DMS 273 treated with DMSO at 0.1 percent for 48 hours (cell line): Measurements from ENCODE around the gene ZDHHC18.

Experiments
- DNase-seq: peaks from one replicate; lab custom pipeline; 2025; lab: John Stamatoyannopoulos, UW

ZDHHC18 gene

DNA sequence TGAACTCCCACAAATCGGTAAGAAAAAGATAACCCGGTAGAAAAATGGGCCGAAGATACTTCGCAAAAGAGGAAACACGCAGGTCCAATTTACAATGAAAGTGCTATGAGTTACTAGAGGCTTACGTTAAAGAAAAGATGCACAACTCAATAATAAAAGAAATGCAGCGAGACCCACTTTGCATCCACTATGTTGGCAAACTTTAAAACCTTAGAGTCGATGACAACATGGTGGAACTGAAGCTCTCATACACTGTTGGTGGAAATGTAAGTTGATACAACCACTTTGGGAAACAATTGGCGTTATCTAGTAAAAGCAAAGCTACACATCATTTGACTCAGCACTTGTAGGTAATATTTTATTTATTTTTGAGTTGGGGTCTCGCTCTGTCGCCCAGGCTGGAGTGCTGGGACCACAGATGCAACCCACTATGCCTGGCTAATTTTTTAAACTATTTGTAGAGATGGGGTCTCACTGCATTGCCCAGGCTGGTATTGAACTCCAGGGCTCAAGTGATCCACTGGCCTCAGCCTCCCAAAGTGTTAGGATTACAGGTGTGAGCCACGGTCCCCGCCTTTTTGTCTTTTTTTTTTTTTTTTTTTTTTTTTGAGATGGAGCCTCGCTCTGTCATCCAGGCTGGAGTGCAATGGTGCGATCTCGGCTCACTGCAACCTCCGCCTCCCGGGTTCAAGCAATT is 74.5 kb downstream of the ZDHHC18 start:
- DNase-seq, result no peak
